GM21515 (cell line): ENCODE measurements around the gene SMG6.
A peak's percentile ranks its signal among the peaks of the same experiment; 100 is the strongest.

Experiments
- ATAC-seq: cut with Tn5 transposase; IDR thresholded peaks from one replicate; pipeline ENCODE4 v1.9.1; 2021; ENCODE audit not compliant: unreplicated experiment

The SMG6 gene

DNA sequence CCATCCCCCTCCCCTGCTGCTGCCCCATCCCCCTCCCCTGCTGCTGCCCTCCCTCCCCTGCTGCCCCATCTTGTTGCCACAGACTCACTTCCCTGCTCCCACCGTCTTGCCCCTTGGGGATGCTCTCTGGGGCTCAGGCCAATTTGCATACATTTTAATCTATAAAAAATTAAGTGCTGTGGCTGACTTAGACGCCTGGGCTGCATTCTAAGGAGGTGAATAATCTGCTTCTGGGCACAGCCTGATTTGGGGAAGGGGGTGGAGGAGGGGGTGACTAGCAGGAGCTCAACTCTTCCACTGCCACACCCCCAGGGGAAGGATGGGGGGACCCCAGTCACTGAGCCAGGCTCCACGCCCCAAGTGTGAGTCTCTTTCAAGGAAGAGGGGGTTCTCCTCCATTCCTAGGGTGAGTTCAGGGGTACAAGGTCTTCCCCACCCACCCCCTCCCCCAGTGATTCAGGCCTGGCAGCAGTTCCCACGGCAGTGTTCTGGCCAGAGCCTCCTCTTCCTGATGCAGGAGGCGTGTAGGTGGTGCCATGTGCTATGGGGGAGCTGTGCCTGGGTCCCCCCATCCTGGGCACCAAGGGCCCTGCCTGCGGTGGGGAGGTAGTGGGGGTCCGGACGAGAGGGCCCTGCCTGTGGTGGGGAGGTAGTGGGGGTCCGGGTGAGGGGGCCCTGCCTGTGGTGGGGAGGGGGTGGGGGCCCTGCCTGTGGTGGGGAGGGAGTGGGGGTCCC lies 268.6 kb downstream of the SMG6 start:
- no peak for ATAC-seq

GRCh38 chr17:2034157-2034556 lies 269.4 kb downstream of the SMG6 start:
- no peak for ATAC-seq

DNA sequence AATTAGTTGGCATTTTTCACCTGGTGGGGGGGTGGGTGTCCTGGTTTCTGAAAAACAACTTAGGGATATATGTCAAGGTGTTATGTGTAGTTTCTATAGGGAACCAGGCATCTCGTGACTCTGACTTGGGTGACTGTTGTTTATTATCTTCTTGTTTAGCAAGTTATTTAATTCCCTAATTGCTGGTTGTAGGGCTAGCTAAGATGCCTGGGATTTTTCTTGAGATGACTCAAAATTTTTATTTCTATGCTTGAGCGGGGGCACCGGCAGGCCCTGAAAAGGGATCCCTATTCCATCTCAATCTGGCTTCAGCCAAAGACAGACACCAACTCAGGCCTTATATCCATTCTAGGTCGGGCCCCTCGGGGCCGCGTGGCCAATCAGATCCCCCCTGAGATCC lies 270.4 kb downstream of the SMG6 start:
- no peak for ATAC-seq

DNA sequence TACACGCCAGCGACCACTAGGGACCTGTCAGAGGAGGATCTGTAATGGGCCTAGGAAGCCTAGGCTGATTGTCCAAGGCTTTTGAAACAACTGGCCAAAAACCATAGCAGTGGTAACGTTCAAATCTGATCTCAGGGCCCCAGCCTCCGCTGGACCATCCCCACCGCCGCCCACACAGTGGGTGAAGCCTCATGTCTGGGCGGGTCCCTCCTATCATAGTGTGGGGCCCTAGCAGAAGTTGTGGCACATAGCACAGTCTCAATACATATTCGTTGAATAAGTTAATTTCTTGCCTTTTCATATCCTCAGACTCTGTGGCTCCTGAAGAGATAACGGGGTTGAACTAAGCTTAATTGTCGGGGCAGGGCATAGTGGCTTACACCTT lies 272.8 kb downstream of the SMG6 start:
- ATAC-seq, result no peak

- peak; percentile 60 for ATAC-seq
Measured at GRCh38 chr17:2029911-2030778, 273.4 kb downstream of the SMG6 start, which contains the start of gene DPH1. Gene DPH1, plus strand, starts transcription at chr17:2030153. Its CDS starts 17 bp downstream, at chr17:2030170.

DNA sequence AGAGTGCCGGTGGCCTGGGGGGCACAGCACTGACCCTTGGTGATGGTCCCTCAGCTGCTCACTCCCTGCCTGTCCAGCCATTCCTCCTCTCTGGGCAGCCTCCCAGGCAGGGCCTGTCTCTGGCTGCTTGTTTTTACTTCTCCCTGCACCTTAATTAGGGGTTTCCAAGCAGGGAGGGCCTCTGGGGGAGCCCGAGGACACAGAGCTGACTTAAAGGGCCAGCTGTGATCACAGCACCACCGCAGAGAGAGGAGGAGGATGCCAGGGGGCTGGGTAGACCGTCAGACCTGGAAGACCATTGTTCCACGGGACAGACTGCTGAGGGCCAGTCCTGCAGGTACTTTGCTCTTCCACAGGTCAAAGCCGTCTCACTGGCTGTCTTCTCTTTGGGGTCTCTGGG lies 274.8 kb downstream of the SMG6 start:
- no peak for ATAC-seq

GRCh38 chr17:2028234-2028614 lies 275.4 kb downstream of the SMG6 start:
- ATAC-seq, result no peak

GRCh38 chr17:2027528-2028233 lies 275.9 kb downstream of the SMG6 start:
- no peak for ATAC-seq

DNA sequence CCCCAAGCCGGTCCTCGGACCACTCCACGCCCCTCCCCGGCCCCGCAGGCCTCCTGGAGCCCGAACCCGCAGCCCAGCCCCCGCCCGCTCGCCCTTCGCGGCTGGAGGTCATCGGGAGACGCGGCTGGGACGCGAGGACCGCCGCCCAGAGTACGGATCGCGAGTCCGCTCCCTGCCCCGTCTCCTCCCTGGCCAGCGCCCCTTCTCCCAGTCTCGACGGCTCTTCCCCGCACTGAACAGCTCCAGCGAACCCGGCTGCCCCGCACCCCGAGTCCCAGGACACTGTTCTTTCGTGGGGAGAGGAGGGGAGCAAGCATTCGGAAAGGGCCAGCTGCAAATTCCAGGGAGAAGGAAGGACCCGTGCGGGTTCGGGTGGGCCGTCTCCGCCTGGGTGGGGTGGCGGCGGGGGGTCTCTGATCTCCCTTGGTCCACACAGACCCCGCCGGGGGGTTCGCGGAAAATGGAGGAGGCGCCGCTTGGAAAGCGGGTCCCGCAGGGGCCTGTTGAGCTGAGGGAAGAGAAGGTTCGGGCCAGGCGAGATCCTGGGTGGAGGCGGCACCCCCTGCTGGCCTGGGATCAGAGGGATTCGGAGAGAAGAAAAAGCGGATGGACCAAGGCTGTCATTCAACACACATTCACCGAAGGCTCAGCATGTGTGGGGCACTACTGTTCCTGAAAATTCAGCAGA lies 277.8 kb downstream of the SMG6 start:
- no peak for ATAC-seq

DNA sequence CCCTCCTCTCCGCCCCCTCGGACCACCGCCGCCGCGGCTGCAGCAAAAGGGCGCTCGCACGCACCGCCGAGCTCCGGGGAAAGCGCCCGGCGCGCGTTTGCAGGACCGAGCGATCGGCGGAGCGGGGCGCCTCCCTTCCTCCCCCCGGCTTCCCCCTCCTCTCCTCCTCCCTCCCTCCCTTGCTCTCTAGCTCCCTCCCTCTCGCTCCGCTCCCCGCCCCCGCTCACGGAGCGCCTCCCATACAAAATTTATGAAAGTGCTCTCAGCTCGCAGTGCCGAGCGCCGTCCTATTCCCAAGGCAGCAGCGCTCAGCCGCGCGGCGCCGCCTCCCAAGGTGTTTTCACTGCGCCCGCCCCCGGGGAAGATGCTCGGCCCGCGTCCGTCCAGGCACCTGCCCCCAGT lies 278.4 kb downstream of the SMG6 start, which contains the start of gene RTN4RL1:
Gene RTN4RL1 (minus strand): TSS at position 115 of the 402 bp plus-strand sequence. CDS start 469 bp downstream, outside the sequence.
- no peak for ATAC-seq

DNA sequence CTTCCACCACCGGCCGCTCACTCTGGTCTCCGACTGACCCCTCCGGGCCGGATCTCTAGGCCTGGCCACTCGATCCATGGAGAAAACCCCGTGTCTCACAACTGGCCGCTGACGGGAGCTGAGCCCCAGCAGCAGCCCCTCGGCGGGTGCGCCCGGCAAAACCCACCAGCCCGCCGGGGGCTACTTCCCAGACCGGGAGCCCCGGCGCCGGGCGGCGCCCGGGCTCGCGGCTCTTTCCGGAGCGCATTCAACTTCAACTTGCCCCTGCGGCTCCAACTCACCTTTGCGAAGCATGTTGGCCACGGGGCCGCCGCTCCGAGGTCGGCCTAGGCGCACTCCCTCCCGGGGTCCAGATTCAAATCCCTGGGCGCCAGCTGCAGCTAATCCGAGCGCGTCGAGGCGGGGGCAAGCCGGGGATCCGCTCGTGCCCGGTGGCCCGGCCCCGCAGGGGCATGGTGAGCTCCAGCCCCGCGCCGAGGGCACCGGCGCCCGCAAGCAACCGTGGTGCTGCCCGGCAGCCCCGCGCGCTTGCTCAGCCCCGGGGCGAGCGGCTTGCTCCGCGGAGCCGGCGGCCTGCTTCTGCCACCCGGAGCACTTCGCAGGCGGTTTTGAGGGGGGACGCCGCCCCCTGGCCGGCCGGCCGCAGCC lies 278.9 kb downstream of the SMG6 start:
- no peak for ATAC-seq

DNA sequence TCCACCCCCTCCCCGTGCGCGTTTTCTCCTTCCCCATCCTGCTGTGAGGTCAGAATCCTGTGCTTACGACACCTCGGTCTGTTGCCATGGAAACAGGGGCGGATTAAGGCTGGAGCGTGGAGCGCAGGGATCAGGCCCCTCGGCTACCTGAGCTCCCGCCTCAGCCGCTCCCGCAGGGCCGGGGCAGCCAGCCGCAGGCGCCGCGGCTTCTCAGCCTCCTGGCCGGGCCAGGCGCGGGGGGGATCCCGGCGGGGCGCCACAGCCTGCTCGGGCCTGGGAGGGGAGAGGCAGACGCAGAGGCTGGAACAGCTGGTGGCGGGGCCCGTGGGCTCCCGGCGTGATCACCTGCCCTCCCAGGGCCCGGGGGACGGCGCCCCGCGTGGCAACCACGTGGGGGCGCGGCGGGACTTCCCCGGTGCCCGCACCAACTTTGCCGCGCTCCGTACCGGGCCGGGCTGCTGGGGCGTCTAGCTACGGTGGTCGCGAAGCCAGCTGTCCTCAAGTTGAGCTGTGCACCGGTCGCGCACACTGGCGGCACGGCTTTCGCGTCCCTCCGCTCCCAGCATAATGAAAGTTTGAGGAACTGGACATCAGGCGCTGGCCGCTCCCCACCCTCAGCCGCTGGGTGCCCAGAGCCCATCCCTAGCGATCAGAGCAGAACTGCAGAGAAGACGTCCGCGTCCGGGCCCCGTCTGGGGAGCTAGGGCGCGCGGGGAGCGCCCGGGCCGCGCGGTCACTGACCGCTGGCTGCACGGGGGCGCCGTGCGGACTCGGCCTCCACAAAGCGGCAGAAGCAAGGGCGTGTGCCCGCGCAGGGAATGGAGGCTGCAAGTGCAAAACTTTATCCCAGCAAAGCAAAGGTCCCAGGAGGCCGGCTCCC lies 279.7 kb downstream of the SMG6 start:
- no peak for ATAC-seq

GRCh38 chr17:2023256-2023655 lies 280.3 kb downstream of the SMG6 start:
- ATAC-seq, result no peak

DNA sequence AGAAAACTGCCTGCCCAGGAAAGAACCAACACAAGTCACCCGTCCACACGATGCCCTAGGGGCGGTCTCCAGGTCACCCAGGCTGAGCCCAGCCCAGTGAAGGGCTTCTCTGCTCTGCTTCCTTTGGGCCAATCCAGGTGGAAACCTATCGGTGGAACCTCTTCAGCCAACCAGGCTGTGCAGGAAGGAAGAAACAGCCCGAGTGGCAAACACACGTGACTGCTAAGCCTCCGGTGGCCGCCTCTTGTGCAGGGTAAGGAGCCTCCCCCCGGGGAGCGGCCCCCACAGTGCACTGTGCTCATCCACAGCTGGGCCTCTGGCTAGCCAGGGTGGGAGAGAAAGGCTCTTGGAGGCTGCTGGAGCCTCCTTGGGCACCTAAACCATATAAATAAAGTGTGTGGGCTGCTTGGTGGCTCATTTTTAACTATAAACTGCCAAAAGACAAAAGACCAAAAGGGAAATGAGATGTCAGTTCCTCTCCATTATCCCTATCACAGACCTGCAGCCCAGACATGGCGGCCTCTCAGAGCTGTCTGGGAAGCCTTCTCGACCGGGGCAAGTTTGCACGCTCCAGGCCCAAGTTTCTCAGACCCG lies 280.8 kb downstream of the SMG6 start:
- no peak for ATAC-seq

- no peak for ATAC-seq
Measured at GRCh38 chr17:2020721-2021120, 282.9 kb downstream of the SMG6 start.

- no peak for ATAC-seq
Measured at GRCh38 chr17:2019723-2020122, 283.9 kb downstream of the SMG6 start.

DNA sequence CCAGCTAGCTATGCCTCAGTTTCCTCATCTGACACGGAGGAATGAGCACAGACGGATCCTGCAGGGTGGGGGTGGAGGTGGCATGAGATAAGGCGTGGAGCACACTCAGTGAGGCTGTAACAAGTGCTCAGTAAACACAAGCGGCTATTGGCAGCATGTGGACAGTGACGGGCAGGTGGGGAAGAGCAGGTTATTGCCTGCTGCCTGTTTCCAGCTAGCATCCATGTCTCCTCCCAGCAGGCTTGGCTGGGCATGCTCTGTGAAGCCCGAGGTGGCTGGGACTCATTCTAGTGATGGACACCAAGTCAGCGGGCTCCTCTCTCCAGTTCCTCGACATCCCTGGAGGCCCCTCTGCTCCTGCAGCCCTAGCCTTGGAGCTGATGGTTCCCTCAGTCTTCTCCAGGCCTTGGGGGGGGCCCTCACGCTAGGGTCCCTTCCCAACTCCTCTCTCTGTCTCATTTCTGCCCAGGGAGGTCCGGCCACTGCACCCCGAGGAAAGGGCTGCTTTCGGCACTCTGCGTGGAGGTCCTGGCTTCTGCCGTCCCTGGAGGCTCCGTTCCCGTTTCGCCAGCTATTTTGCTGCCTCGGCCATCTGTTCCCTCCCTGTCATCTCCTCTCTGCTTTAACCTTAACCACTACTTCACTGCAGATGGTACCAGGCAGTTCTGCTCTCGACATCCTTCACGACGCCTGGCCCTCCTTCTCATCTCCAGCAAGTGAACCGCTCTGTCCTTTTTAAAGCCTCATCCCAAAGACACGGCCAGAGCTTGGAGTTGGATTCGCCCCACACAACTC lies 284.7 kb downstream of the SMG6 start:
- no peak for ATAC-seq

GRCh38 chr17:2017274-2017941 lies 286.2 kb downstream of the SMG6 start:
- no peak for ATAC-seq
